ENCODE data around the gene EME2.
"Not testable (repeated sequence)": the region's sequence is repeated elsewhere in the genome, so short reads cannot be mapped to it uniquely, and the experiment has no call there.

The EME2 gene

GRCh38 chr16:1772362-1772907 lies at the start of gene EME2:
Gene EME2 (plus strand): TSS chr16:1772810. CDS start chr16:1773228, 418 bp downstream.
- no peak for DNase-seq (ENCODE audit: low spot score)

- peak; percentile 69 for DNase-seq (ENCODE audit: low spot score)
Measured at GRCh38 chr16:1723450-1724147, 49.0 kb upstream of the EME2 start.

- no peak for DNase-seq (ENCODE audit: low spot score)
Measured at GRCh38 chr16:1724491-1724890, 48.1 kb upstream of the EME2 start.

GRCh38 chr16:1726661-1727502 lies 45.7 kb upstream of the EME2 start:
- DNase-seq (ENCODE audit: low spot score) = no peak

GRCh38 chr16:1727651-1728624 lies 44.7 kb upstream of the EME2 start:
- DNase-seq (ENCODE audit: low spot score) = no peak

- DNase-seq (ENCODE audit: low spot score) = no peak
Measured at GRCh38 chr16:1729026-1729425, 43.6 kb upstream of the EME2 start.

- DNase-seq (ENCODE audit: low spot score) = no peak
Measured at GRCh38 chr16:1729445-1729844, 43.2 kb upstream of the EME2 start.

GRCh38 chr16:1731073-1731472 lies 41.5 kb upstream of the EME2 start:
- DNase-seq (ENCODE audit: low spot score) = no peak

- DNase-seq (ENCODE audit: low spot score) = no peak
Measured at GRCh38 chr16:1731603-1732002, 41.0 kb upstream of the EME2 start.

- no peak for DNase-seq (ENCODE audit: low spot score)
Measured at GRCh38 chr16:1732071-1732470, 40.5 kb upstream of the EME2 start.

GRCh38 chr16:1732551-1732987 lies 40.0 kb upstream of the EME2 start:
- not testable (repeated sequence) for DNase-seq (ENCODE audit: low spot score)

GRCh38 chr16:1734123-1734522 lies 38.5 kb upstream of the EME2 start:
- DNase-seq (ENCODE audit: low spot score) = no peak

GRCh38 chr16:1734816-1735215 lies 37.8 kb upstream of the EME2 start:
- DNase-seq (ENCODE audit: low spot score) = no peak

GRCh38 chr16:1740234-1740633 lies 32.4 kb upstream of the EME2 start:
- DNase-seq (ENCODE audit: low spot score) = no peak

- no peak for DNase-seq (ENCODE audit: low spot score)
Measured at GRCh38 chr16:1740781-1741490, 31.7 kb upstream of the EME2 start.

- no peak for DNase-seq (ENCODE audit: low spot score)
Measured at GRCh38 chr16:1741553-1742165, 31.0 kb upstream of the EME2 start.

- no peak for DNase-seq (ENCODE audit: low spot score)
Measured at GRCh38 chr16:1743376-1744337, 29.0 kb upstream of the EME2 start.

GRCh38 chr16:1744338-1744840 lies 28.2 kb upstream of the EME2 start:
- DNase-seq (ENCODE audit: low spot score) = no peak

GRCh38 chr16:1745181-1745899 lies 27.3 kb upstream of the EME2 start:
- no peak for DNase-seq (ENCODE audit: low spot score)
